Measurements from ENCODE around the gene TMEM43.

TMEM43 gene

GRCh38 chr3:14158370-14158769 is 33.5 kb downstream of the TMEM43 start:
- no peak for TF ChIP-seq CTCF (IDR thresholded peaks at IDR 0.05; ENCODE audit: insufficient read depth, missing control alignments)
- FAIRE-seq (no peak), DNase-seq (ENCODE audit: insufficient read length, low spot score) (no peak)

GRCh38 chr3:14159426-14159825 is 34.6 kb downstream of the TMEM43 start:
- DNase-seq (ENCODE audit: insufficient read length, low spot score) (no peak), FAIRE-seq (no peak)
- no peak for TF ChIP-seq CTCF (IDR thresholded peaks at IDR 0.05; ENCODE audit: insufficient read depth, missing control alignments)

- DNase-seq (ENCODE audit: insufficient read length, low spot score), result no peak
- TF ChIP-seq CTCF (IDR thresholded peaks at IDR 0.05; ENCODE audit: insufficient read depth, missing control alignments), result no peak
- FAIRE-seq, result no peak
Observed at GRCh38 chr3:14161282-14161681, 36.4 kb downstream of the TMEM43 start.

GRCh38 chr3:14162178-14162577 is 37.3 kb downstream of the TMEM43 start:
- FAIRE-seq (no peak), DNase-seq (ENCODE audit: insufficient read length, low spot score) (no peak)
- TF ChIP-seq CTCF (IDR thresholded peaks at IDR 0.05; ENCODE audit: insufficient read depth, missing control alignments), result no peak

GRCh38 chr3:14166877-14167603 is 42.2 kb downstream of the TMEM43 start:
- no peak for TF ChIP-seq CTCF (IDR thresholded peaks at IDR 0.05; ENCODE audit: insufficient read depth, missing control alignments)
- FAIRE-seq (no peak), DNase-seq (ENCODE audit: insufficient read length, low spot score) (no peak)

GRCh38 chr3:14169435-14169834 is 44.6 kb downstream of the TMEM43 start:
- DNase-seq (ENCODE audit: insufficient read length, low spot score) (no peak), FAIRE-seq (no peak)
- no peak for TF ChIP-seq CTCF (IDR thresholded peaks at IDR 0.05; ENCODE audit: insufficient read depth, missing control alignments)

GRCh38 chr3:14169871-14170270 is 45.0 kb downstream of the TMEM43 start:
- DNase-seq (ENCODE audit: insufficient read length, low spot score) (no peak), FAIRE-seq (no peak)
- TF ChIP-seq CTCF (IDR thresholded peaks at IDR 0.05; ENCODE audit: insufficient read depth, missing control alignments), result no peak
